Mammary epithelial cell (primary cell): ENCODE data around the gene RNU1-4.
"Not testable (repeated sequence)": the region's sequence is repeated elsewhere in the genome, so short reads cannot be mapped to it uniquely, and the experiment has no call there.

ENCODE experiments used
- CTCF ChIP-seq, 2 donors: IDR thresholded peaks in 1 of 2; conservative IDR thresholded peaks in 1 of 2; 2 replicates each; pipeline ENCODE4 v1.5.1; 2011 to 2012; ENCODE audit warnings: inconsistent platforms in 2 of 2, low read length in 2 of 2, mild to moderate bottlenecking in 2 of 2, control low read depth in 1 of 2, low read depth in 1 of 2; ENCODE audit not compliant: insufficient read depth in 1 of 2; ENCODE audit errors: extremely low read depth in 1 of 2
- EZH2 ChIP-seq: IDR thresholded peaks from 2 replicates; pipeline ENCODE4 v1.6.1; 2012; ENCODE audit warnings: low read length, inconsistent platforms, borderline replicate concordance

GRCh38 chr1:16764820-16765655 is 24.7 kb downstream of the RNU1-4 start:
- TF ChIP-seq CTCF (conservative IDR thresholded peaks at IDR 0.05 in 1 of 2, IDR thresholded peaks at IDR 0.05 in 1 of 2; ENCODE audit: extremely low read depth in 1 of 2, insufficient read depth in 1 of 2, low read depth in 1 of 2, low read length in 2 of 2); EZH2: not testable (repeated sequence)
